SU-DHL-6 (cell line): ENCODE measurements around the gene ELMO1.

ENCODE experiments used
- CTCF ChIP-seq: fragments of 200-600 bp; sonication (generic); IDR thresholded peaks from one replicate; pipeline ENCODE4 v1.5.1; 2017; ENCODE audit warnings: antibody characterized with exemption, mild to moderate bottlenecking, low read length, moderate library complexity; ENCODE audit not compliant: insufficient read depth, poor library complexity, severe bottlenecking
- EZH2phosphoT487 ChIP-seq: fragments of 200-600 bp; sonication (generic), shearing (Covaris generic); conservative IDR thresholded peaks from 2 replicates; pipeline ENCODE4 v1.6.1; 2018; ENCODE audit warnings: mild to moderate bottlenecking, antibody characterized with exemption, low read length, moderate library complexity, mixed read lengths

GRCh38 chr7:37194943-37195342 is 253.7 kb downstream of the ELMO1 start:
- no peak for TF ChIP-seq EZH2phosphoT487
- no peak for TF ChIP-seq CTCF
